Glutamatergic neuron (in vitro differentiated cells): ENCODE measurements around the gene DUSP9. TPM values are rescaled to one million over a fixed set of nuclear protein-coding genes. Genes with fewer than 3 reads are reported as not detected.
"Not testable (repeated sequence)": the region's sequence is repeated elsewhere in the genome, so short reads cannot be mapped to it uniquely, and the experiment has no call there.

Experiments
- DNase-seq: peaks from one replicate; pipeline ENCODE4 v3.0.0; 2022
- H3K27ac Mint-ChIP-seq: one replicate; pipeline ENCODE4 v1.8.0; 2020; ENCODE audit warnings: mild to moderate bottlenecking, mixed read lengths, inconsistent platforms; ENCODE audit not compliant: unreplicated experiment
- H3K27me3 Mint-ChIP-seq: one replicate; pipeline ENCODE4 v1.8.0; 2020; ENCODE audit warnings: mild to moderate bottlenecking, moderate library complexity, mixed read lengths, inconsistent platforms; ENCODE audit not compliant: unreplicated experiment
- H3K36me3 Mint-ChIP-seq: one replicate; pipeline ENCODE4 v1.8.0; 2020; ENCODE audit warnings: mild to moderate bottlenecking, mixed read lengths, inconsistent platforms; ENCODE audit not compliant: unreplicated experiment
- H3K4me1 Mint-ChIP-seq: one replicate; pipeline ENCODE4 v1.8.0; 2020; ENCODE audit warnings: mild to moderate bottlenecking, low read depth, mixed read lengths, inconsistent platforms; ENCODE audit not compliant: unreplicated experiment
- H3K4me3 Mint-ChIP-seq: one replicate; pipeline ENCODE4 v1.8.0; 2020; ENCODE audit warnings: mild to moderate bottlenecking, mixed read lengths, inconsistent platforms; ENCODE audit not compliant: unreplicated experiment
- H3K9me3 Mint-ChIP-seq: one replicate; pipeline ENCODE4 v1.8.0; 2020; ENCODE audit warnings: mild to moderate bottlenecking, moderate library complexity, mixed read lengths, inconsistent platforms; ENCODE audit not compliant: unreplicated experiment
- CTCF ChIP-seq: fragments of 200-600 bp; sonication (generic); IDR thresholded peaks from one replicate; pipeline ENCODE4 v1.5.0; 2021; ENCODE audit not compliant: partially characterized antibody, unreplicated experiment
- total RNA-seq: library from RNA; stranded (reverse); fragmentation: NEBNext Ultra II Directional; extraction: Animal tissue kit (Norgen Biotek cat#: 25700); gene quantifications from one replicate; pipeline ENCODE4 v1.2.1, GENCODE V29; 2021; ENCODE audit not compliant: unreplicated experiment

The DUSP9 gene
- total RNA-seq, 1 donor from 2014 or later: 0.61 TPM

- Mint-ChIP-seq H3K4me3 (no peak overlapping the region), H3K4me1 (no peaks in the 10 kb centered on the region), H3K27me3 (no peaks in the 10 kb centered on the region), H3K36me3 (no peaks in the 10 kb centered on the region), H3K27ac (no peak overlapping the region), H3K9me3 (peaks cover 1% of the 10 kb centered on the region)
- DNase-seq: no peak
- no peak for TF ChIP-seq CTCF
These were observed 45.0 kb downstream of the DUSP9 start for GRCh38 chrX:153692003-153692402.

- no peak for TF ChIP-seq CTCF
- no peak for DNase-seq
- no peak overlapping the region for H3K4me3 Mint-ChIP-seq
- H3K9me3 Mint-ChIP-seq: peaks cover 3% of the 10 kb centered on the region
- H3K27ac Mint-ChIP-seq: no peak overlapping the region
- H3K36me3 Mint-ChIP-seq: no peaks in the 10 kb centered on the region
- H3K27me3 Mint-ChIP-seq: no peaks in the 10 kb centered on the region
- no peaks in the 10 kb centered on the region for H3K4me1 Mint-ChIP-seq
These were observed 45.7 kb downstream of the DUSP9 start for GRCh38 chrX:153692611-153693156.

GRCh38 chrX:153693216-153694086 is 46.4 kb downstream of the DUSP9 start:
- no peak for TF ChIP-seq CTCF
- DNase-seq: no peak
- Mint-ChIP-seq H3K36me3 (no peaks in the 10 kb centered on the region), H3K9me3 (peaks cover 3% of the 10 kb centered on the region), H3K4me1 (no peaks in the 10 kb centered on the region), H3K4me3 (no peak overlapping the region), H3K27me3 (peaks cover under 1% of the 10 kb centered on the region), H3K27ac (no peak overlapping the region)

- not testable (repeated sequence) for H3K9me3 Mint-ChIP-seq, H3K36me3 Mint-ChIP-seq
These were observed 47.3 kb downstream of the DUSP9 start for GRCh38 chrX:153694256-153694655.

GRCh38 chrX:153694687-153695270 is 47.8 kb downstream of the DUSP9 start:
- H3K9me3 Mint-ChIP-seq: peaks cover 3% of the 10 kb centered on the region
- no peak for TF ChIP-seq CTCF
- no peaks in the 10 kb centered on the region for H3K4me1 Mint-ChIP-seq
- H3K36me3 Mint-ChIP-seq: no peaks in the 10 kb centered on the region
- H3K27ac Mint-ChIP-seq: no peak overlapping the region
- H3K27me3 Mint-ChIP-seq: peaks cover 2% of the 10 kb centered on the region
- DNase-seq: no peak
- H3K4me3 Mint-ChIP-seq: no peak overlapping the region

More at GRCh38 chrX:153694256-153694655, 47.3 kb downstream of the DUSP9 start:
- not testable (repeated sequence) for H3K4me1 Mint-ChIP-seq, H3K4me3 Mint-ChIP-seq, H3K27ac Mint-ChIP-seq, H3K27me3 Mint-ChIP-seq, DNase-seq
